ENCODE data around the gene PLCG1.

Gene PLCG1

GRCh38 chr20:41181567-41181966 is 44.2 kb downstream of the PLCG1 start:
- no peak for DNase-seq (ENCODE audit: low read depth)
- no peak for TF ChIP-seq CTCF (conservative IDR thresholded peaks at IDR 0.05; ENCODE audit: low read depth, low read length)
- H3K4me3 ChIP-seq (ENCODE audit: low read length) = no peak overlapping the region

- no peak for TF ChIP-seq CTCF (conservative IDR thresholded peaks at IDR 0.05; ENCODE audit: low read depth, low read length)
- no peak overlapping the region for H3K4me3 ChIP-seq (ENCODE audit: low read length)
- DNase-seq (ENCODE audit: low read depth) = no peak
Measured at GRCh38 chr20:41182296-41183212, 45.2 kb downstream of the PLCG1 start.

- no peak overlapping the region for H3K4me3 ChIP-seq (ENCODE audit: low read length)
- TF ChIP-seq CTCF (conservative IDR thresholded peaks at IDR 0.05; ENCODE audit: low read depth, low read length) = no peak
- DNase-seq (ENCODE audit: low read depth) = no peak
Measured at GRCh38 chr20:41183391-41183790, 46.0 kb downstream of the PLCG1 start.

- no peak for TF ChIP-seq CTCF (conservative IDR thresholded peaks at IDR 0.05; ENCODE audit: low read depth, low read length)
- DNase-seq (ENCODE audit: low read depth) = no peak
- no peak overlapping the region for H3K4me3 ChIP-seq (ENCODE audit: low read length)
Measured at GRCh38 chr20:41183831-41184230, 46.5 kb downstream of the PLCG1 start.

- no peak overlapping the region for H3K4me3 ChIP-seq (ENCODE audit: low read length)
- no peak for TF ChIP-seq CTCF (conservative IDR thresholded peaks at IDR 0.05; ENCODE audit: low read depth, low read length)
- DNase-seq (ENCODE audit: low read depth) = no peak
Measured at GRCh38 chr20:41185013-41185757, 47.8 kb downstream of the PLCG1 start.

- no peak overlapping the region for H3K4me3 ChIP-seq (ENCODE audit: low read length)
- no peak for TF ChIP-seq CTCF (conservative IDR thresholded peaks at IDR 0.05; ENCODE audit: low read depth, low read length)
- no peak for DNase-seq (ENCODE audit: low read depth)
Measured at GRCh38 chr20:41187668-41188067, 50.3 kb downstream of the PLCG1 start.

Measured in retinal pigment epithelial cell (primary cell).